Stomach smooth muscle (tissue), 2 donors: ENCODE measurements around the gene TGFBRAP1.
"Not testable (repeated sequence)": the region's sequence is repeated elsewhere in the genome, so short reads cannot be mapped to it uniquely, and the experiment has no call there.

Experiments used
- H3K27ac ChIP-seq: one replicate; pipeline ENCODE4 v1.7.0; 2013; ENCODE audit warnings: mild to moderate bottlenecking, low read length, inconsistent platforms
- H3K27me3 ChIP-seq, 2 donors: one replicate each; pipeline ENCODE4 v1.7.0; 2013; ENCODE audit warnings: low read length in 2 of 2; ENCODE audit not compliant: insufficient read depth in 2 of 2, control insufficient read depth in 1 of 2
- H3K36me3 ChIP-seq, 2 donors: one replicate each; pipeline ENCODE4 v1.7.0; 2013; ENCODE audit warnings: low read length in 2 of 2; ENCODE audit not compliant: control insufficient read depth in 2 of 2, insufficient read depth in 2 of 2
- H3K4me1 ChIP-seq: one replicate; pipeline ENCODE4 v1.7.0; 2013; ENCODE audit warnings: low read length; ENCODE audit not compliant: control insufficient read depth, insufficient read depth
- H3K4me3 ChIP-seq, 2 donors: one replicate each; pipeline ENCODE4 v1.7.0; 2013; ENCODE audit warnings: low read length in 2 of 2
- H3K9ac ChIP-seq, 2 donors: one replicate each; pipeline ENCODE4 v1.7.0; 2013; ENCODE audit warnings: low read length in 2 of 2, mild to moderate bottlenecking in 1 of 2
- H3K9me3 ChIP-seq, 2 donors: one replicate each; pipeline ENCODE4 v1.7.0; 2013; ENCODE audit warnings: low read length in 2 of 2; ENCODE audit not compliant: control insufficient read depth in 2 of 2
- donor health status: healthy.
- donor health status: Pancreatic carcinoma.

Gene TGFBRAP1

GRCh38 chr2:105328281-105329196, 996 bp downstream of the TGFBRAP1 start:
- H3K4me3 ChIP-seq, result peak overlapping the region; percentile 73 to 88
- peaks cover 3 to 4% of the 10 kb centered on the region in 2 donors for H3K36me3 ChIP-seq
- peak overlapping the region; percentile 55 for H3K27ac ChIP-seq
- peaks cover 28% of the 10 kb centered on the region for H3K4me1 ChIP-seq
- no peaks in the 10 kb centered on the region for H3K9me3 ChIP-seq
- H3K9ac ChIP-seq, result peak overlapping the region; percentile 69 to 78
- no peaks in the 10 kb centered on the region for H3K27me3 ChIP-seq

- no peaks in the 10 kb centered on the region for H3K27me3 ChIP-seq
Observed at GRCh38 chr2:105327690-105328089, 1.8 kb downstream of the TGFBRAP1 start.

DNA sequence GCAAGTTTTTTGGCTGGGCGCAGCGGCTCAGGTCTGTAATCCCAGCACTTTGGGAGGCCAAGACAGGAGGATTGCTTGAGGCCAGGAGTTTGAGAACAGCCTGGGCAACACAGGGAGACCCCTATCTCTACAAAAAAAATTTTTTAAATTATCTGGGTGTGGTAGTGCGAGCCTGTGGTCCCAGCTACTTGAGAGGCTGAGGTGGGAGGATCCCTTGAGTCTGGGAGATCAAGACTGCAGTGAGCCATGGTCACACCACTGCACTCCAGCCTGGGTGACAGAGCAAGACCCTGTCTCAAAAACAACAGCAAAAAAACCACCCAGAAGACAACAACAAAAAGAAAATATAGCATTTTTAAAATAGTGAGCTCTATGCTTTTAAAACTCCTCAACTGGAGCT, 2.3 kb downstream of the TGFBRAP1 start:
- not testable (repeated sequence) for H3K27me3 ChIP-seq, H3K4me3 ChIP-seq, H3K36me3 ChIP-seq, H3K9ac ChIP-seq, H3K27ac ChIP-seq, H3K9me3 ChIP-seq
- peaks cover 32% of the 10 kb centered on the region for H3K4me1 ChIP-seq

More at GRCh38 chr2:105327690-105328089, 1.8 kb downstream of the TGFBRAP1 start:
- H3K4me3 ChIP-seq, result no peak overlapping the region
- H3K27ac ChIP-seq, result no peak overlapping the region
- peaks cover 3 to 4% of the 10 kb centered on the region in 2 donors for H3K36me3 ChIP-seq
- no peaks in the 10 kb centered on the region for H3K9me3 ChIP-seq
- H3K4me1 ChIP-seq, result peaks cover 32% of the 10 kb centered on the region
- no peak overlapping the region for H3K9ac ChIP-seq

- Histone ChIP-seq H3K9ac (no peak overlapping the region), H3K36me3 (peaks cover 3 to 4% of the 10 kb centered on the region in 2 donors), H3K27me3 (no peaks in the 10 kb centered on the region), H3K4me3 (no peak overlapping the region), H3K9me3 (no peaks in the 10 kb centered on the region), H3K4me1 (peaks cover 31% of the 10 kb centered on the region), H3K27ac (no peak overlapping the region)
Observed at GRCh38 chr2:105325389-105325963, 4.1 kb downstream of the TGFBRAP1 start.

- Histone ChIP-seq H3K36me3 (peaks cover 3 to 4% of the 10 kb centered on the region in 2 donors), H3K9ac (no peak overlapping the region), H3K4me1 (peaks cover 26% of the 10 kb centered on the region), H3K4me3 (no peak overlapping the region), H3K9me3 (no peaks in the 10 kb centered on the region), H3K27ac (no peak overlapping the region), H3K27me3 (no peaks in the 10 kb centered on the region)
Observed at GRCh38 chr2:105324732-105325131, 4.8 kb downstream of the TGFBRAP1 start.

- Histone ChIP-seq H3K27ac (no peak overlapping the region), H3K4me3 (no peak overlapping the region), H3K4me1 (peaks cover 25% of the 10 kb centered on the region), H3K9ac (no peak overlapping the region), H3K36me3 (peaks cover 3 to 4% of the 10 kb centered on the region in 2 donors), H3K27me3 (no peaks in the 10 kb centered on the region), H3K9me3 (no peaks in the 10 kb centered on the region)
Observed at GRCh38 chr2:105324101-105324500, 5.4 kb downstream of the TGFBRAP1 start.

DNA sequence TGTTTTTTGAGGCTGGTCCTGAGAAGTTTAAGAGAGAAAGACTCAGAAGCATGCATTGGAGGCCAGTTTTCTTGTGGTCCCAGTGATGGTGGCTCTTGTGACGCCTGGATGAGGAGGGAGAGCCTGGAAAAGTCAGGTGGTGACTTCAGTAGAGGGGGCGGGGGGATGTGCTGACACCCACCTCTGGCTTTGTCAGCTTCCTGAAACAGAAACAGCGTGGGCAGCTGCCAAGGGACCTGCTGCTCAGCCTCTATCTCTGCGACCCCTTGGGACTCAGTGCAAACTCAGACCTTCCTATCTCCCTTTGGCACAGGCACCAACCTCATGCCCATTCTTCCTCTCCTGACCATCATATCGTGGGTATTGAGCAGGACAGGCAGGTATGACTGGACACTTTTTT, 6.4 kb downstream of the TGFBRAP1 start:
- no peaks in the 10 kb centered on the region for H3K9me3 ChIP-seq
- H3K9ac ChIP-seq, result no peak overlapping the region
- no peaks in the 10 kb centered on the region for H3K27me3 ChIP-seq
- no peak overlapping the region for H3K4me3 ChIP-seq
- H3K4me1 ChIP-seq, result peaks cover 15% of the 10 kb centered on the region
- peaks cover 3 to 4% of the 10 kb centered on the region in 2 donors for H3K36me3 ChIP-seq
- H3K27ac ChIP-seq, result no peak overlapping the region

GRCh38 chr2:105321875-105322646, 7.5 kb downstream of the TGFBRAP1 start:
- H3K4me1 ChIP-seq, result peaks cover 5% of the 10 kb centered on the region
- H3K27me3 ChIP-seq, result no peaks in the 10 kb centered on the region
- no peak overlapping the region for H3K4me3 ChIP-seq
- H3K9me3 ChIP-seq, result no peaks in the 10 kb centered on the region
- no peak overlapping the region for H3K27ac ChIP-seq
- H3K9ac ChIP-seq, result no peak overlapping the region
- H3K36me3 ChIP-seq, result peaks cover 3 to 4% of the 10 kb centered on the region in 2 donors

- Histone ChIP-seq H3K9ac (no peak overlapping the region), H3K36me3 (peaks cover 3 to 4% of the 10 kb centered on the region in 2 donors), H3K9me3 (no peaks in the 10 kb centered on the region), H3K4me3 (no peak overlapping the region), H3K27ac (no peak overlapping the region), H3K27me3 (no peaks in the 10 kb centered on the region), H3K4me1 (peaks cover 4% of the 10 kb centered on the region)
Observed at GRCh38 chr2:105320651-105321215, 8.8 kb downstream of the TGFBRAP1 start.

- no peaks in the 10 kb centered on the region for H3K4me1 ChIP-seq
- no peaks in the 10 kb centered on the region for H3K36me3 ChIP-seq
- no peak overlapping the region for H3K4me3 ChIP-seq
- no peak overlapping the region for H3K9ac ChIP-seq
- no peaks in the 10 kb centered on the region for H3K27me3 ChIP-seq
- no peak overlapping the region for H3K27ac ChIP-seq
- no peaks in the 10 kb centered on the region for H3K9me3 ChIP-seq
Observed at GRCh38 chr2:105317937-105318336, 11.6 kb downstream of the TGFBRAP1 start.
